Measurements from ENCODE around the gene TP53I13. TPM values are rescaled to one million over a fixed set of nuclear protein-coding genes. Genes with fewer than 3 reads are reported as not detected.

TP53I13 gene
- total RNA-seq, 1 experiment from 2014 or later, result 123 TPM

DNA sequence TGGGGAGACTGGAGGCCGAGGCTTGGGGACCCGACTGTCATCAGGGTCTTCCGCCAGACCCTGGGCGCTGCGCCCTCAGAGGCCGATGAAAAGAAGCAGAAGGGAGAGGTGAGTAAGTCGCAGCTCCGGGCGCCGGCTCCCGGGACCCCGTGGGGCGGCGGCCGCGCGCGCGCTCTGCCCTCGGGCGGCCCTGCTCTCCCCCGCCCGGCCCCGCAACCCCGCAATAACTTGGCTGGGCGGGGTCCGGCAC is 1.3 kb upstream of the TP53I13 start:
- ChIA-PET POLR2A (no interaction called here), CTCF (interaction anchor here (1.6 kb wide), 1 partner anchor 197 kb away, joined by 8 read pairs; no protein-coding TSS in a partner anchor)
- no peak for TF ChIP-seq CTCF (IDR thresholded peaks at IDR 0.05)
- 0 out of 2 replicates have a peak, but pooled peaks have one; percentile 73 for TF ChIP-seq SIN3A (IDR thresholded peaks at IDR 0.05; ENCODE audit: borderline replicate concordance, insufficient read depth, low read depth, low read length)
- in situ Hi-C loops (cut with HindIII; ENCODE audit: low pct_unique_long_range_greater_than_20kb, low sequenced_read_pairs) (no loop called here), intact Hi-C loops (cut with micrococcal nuclease; ENCODE audit: unreplicated experiment) (no loop called here)
- H3K4me3 ChIP-seq (ENCODE audit: low read depth in 2 of 2, low read length in 2 of 2), result peak overlapping the region; percentile 81 to 88
- no peaks in the 10 kb centered on the region for H3K9me3 ChIP-seq (ENCODE audit: control insufficient read depth, insufficient read depth, low read depth, low read length)
- no TSS peak for BruUV-seq (replicated peaks)
- peak; percentile 31 for ATAC-seq
- peaks cover 14% of the 10 kb centered on the region for H3K4me1 ChIP-seq (ENCODE audit: control insufficient read depth, insufficient read depth, low read length)
- H3K27me3 ChIP-seq (ENCODE audit: control insufficient read depth, insufficient read depth, low read length), result no peaks in the 10 kb centered on the region
- no peak for DNase-seq (ENCODE audit: low read depth, low spot score)
- peak overlapping the region; percentile 92 for H3K27ac ChIP-seq (ENCODE audit: low read length)
- no peaks in the 10 kb centered on the region for H3K36me3 ChIP-seq (ENCODE audit: control insufficient read depth, insufficient read depth, low read length)

DNA sequence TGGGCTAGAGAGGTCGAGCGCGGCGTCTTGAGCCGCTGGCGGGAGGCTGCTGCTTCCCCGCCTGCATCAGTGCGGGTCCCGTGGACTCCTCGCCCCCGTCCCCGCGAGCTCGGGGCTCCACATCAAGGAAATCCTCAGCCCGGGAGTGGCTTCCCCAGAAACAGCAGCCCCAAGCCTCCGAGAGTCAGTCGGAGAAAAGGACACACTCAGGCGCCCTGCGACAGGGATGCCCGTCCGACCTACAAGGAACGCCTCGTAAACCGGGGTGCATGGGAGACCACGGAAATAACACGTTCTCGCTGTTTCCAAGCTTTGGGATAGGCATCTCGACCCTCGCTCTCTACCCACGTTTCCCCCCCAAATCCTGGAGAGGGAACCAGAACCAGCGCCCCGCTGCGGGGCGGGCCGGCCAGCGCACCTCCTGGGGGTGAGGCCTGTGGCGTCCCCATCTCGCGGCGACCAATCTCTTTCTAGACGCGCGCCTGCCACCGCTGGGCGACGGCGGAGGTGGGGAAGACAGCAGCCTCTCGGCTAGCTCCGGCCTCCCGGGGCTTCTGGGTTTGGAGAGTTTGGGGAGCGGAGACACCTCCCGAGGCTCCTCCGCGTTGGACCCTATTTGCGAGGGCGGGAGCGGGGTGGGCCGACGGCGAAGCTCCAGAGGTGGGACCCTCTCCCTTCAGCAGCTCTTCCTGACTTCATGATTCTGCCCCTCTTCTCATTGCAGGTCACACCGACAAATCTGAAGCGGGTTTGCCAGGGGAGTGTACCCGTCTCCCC is 759 bp upstream of the TP53I13 start:
- no peaks in the 10 kb centered on the region for H3K9me3 ChIP-seq (ENCODE audit: control insufficient read depth, insufficient read depth, low read depth, low read length)
- no peak; the same call in 1 of the 2 replicates for TF ChIP-seq SIN3A (IDR thresholded peaks at IDR 0.05; ENCODE audit: borderline replicate concordance, insufficient read depth, low read depth, low read length)
- TF ChIP-seq CTCF (IDR thresholded peaks at IDR 0.05), result peak; percentile 72
- intact Hi-C loops (cut with micrococcal nuclease; ENCODE audit: unreplicated experiment), result no loop called here
- H3K27ac ChIP-seq (ENCODE audit: low read length), result peak overlapping the region; percentile 92
- ChIA-PET POLR2A (interaction anchor here (0.7 kb wide), 1 partner anchor 219 kb away, joined by 3 read pairs; no protein-coding TSS in a partner anchor), CTCF (interaction anchor here (0.5 kb wide), 1 partner anchor 740 kb away, joined by 4 read pairs; no protein-coding TSS in a partner anchor)
- peak overlapping the region; percentile 81 to 88 for H3K4me3 ChIP-seq (ENCODE audit: low read depth in 2 of 2, low read length in 2 of 2)
- no peaks in the 10 kb centered on the region for H3K27me3 ChIP-seq (ENCODE audit: control insufficient read depth, insufficient read depth, low read length)
- H3K36me3 ChIP-seq (ENCODE audit: control insufficient read depth, insufficient read depth, low read length), result no peaks in the 10 kb centered on the region
- H3K4me1 ChIP-seq (ENCODE audit: control insufficient read depth, insufficient read depth, low read length), result peaks cover 14% of the 10 kb centered on the region
- in situ Hi-C loops (cut with HindIII; ENCODE audit: low pct_unique_long_range_greater_than_20kb, low sequenced_read_pairs), result no loop called here
- TSS peak; percentile 84 for BruUV-seq (replicated peaks)
- ATAC-seq (peak; percentile 66), DNase-seq (ENCODE audit: low read depth, low spot score) (no peak)

DNA sequence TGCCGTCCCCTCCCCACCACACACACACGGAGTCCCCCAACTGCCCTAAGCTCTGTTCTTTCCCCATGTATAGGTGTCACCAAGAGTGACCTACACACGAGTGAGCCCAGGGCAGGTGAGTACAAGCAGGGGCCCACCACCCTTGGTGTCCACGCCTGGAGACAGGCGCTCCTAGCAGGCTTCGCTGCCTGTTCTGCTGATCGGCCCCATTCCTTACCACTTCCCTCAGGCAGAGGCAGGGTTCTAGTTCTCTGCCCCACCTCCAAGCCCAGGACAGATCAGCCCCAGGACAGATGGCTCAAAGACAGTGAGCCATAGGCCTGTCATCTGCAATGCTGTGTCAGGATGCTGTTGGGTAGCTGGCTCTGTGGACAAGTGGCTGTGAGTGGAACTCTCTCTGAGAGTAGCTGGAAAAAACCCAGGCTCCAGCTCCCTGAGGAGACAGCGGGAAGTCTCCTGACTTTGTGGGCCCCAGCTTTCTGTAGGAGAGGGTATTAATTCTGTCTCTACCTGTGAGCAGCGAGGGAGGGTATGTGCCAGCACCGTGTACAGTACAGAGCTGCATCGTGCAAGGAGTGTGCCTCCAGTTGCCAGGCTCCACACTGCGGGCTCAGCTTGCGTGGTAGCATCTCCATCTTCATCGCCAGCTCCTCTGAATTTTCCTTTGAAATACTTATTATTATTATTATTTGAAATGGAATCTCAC is 897 bp downstream of the TP53I13 start:
- H3K9me3 ChIP-seq (ENCODE audit: control insufficient read depth, insufficient read depth, low read depth, low read length), result no peaks in the 10 kb centered on the region
- H3K4me1 ChIP-seq (ENCODE audit: control insufficient read depth, insufficient read depth, low read length), result peaks cover 14% of the 10 kb centered on the region
- peak overlapping the region; percentile 81 to 88 for H3K4me3 ChIP-seq (ENCODE audit: low read depth in 2 of 2, low read length in 2 of 2)
- no peaks in the 10 kb centered on the region for H3K36me3 ChIP-seq (ENCODE audit: control insufficient read depth, insufficient read depth, low read length)
- intact Hi-C loops (cut with micrococcal nuclease; ENCODE audit: unreplicated experiment), result no loop called here
- peak overlapping the region; percentile 85 for H3K27ac ChIP-seq (ENCODE audit: low read length)
- CTCF ChIA-PET, result no interaction called here
- POLR2A ChIA-PET, result no interaction called here
- ATAC-seq (no peak), DNase-seq (ENCODE audit: low read depth, low spot score) (no peak)
- TF ChIP-seq POLR2AphosphoS5 (IDR thresholded peaks at IDR 0.05; ENCODE audit: low read depth, low read length), result no peak
- TF ChIP-seq CTCF (IDR thresholded peaks at IDR 0.05), result no peak
- TF ChIP-seq SIN3A (IDR thresholded peaks at IDR 0.05; ENCODE audit: borderline replicate concordance, insufficient read depth, low read depth, low read length), result no peak
- TF ChIP-seq TCF7L2 (IDR thresholded peaks at IDR 0.05; ENCODE audit: low read depth, low read length), result no peak
- TF ChIP-seq, protein P1, sequence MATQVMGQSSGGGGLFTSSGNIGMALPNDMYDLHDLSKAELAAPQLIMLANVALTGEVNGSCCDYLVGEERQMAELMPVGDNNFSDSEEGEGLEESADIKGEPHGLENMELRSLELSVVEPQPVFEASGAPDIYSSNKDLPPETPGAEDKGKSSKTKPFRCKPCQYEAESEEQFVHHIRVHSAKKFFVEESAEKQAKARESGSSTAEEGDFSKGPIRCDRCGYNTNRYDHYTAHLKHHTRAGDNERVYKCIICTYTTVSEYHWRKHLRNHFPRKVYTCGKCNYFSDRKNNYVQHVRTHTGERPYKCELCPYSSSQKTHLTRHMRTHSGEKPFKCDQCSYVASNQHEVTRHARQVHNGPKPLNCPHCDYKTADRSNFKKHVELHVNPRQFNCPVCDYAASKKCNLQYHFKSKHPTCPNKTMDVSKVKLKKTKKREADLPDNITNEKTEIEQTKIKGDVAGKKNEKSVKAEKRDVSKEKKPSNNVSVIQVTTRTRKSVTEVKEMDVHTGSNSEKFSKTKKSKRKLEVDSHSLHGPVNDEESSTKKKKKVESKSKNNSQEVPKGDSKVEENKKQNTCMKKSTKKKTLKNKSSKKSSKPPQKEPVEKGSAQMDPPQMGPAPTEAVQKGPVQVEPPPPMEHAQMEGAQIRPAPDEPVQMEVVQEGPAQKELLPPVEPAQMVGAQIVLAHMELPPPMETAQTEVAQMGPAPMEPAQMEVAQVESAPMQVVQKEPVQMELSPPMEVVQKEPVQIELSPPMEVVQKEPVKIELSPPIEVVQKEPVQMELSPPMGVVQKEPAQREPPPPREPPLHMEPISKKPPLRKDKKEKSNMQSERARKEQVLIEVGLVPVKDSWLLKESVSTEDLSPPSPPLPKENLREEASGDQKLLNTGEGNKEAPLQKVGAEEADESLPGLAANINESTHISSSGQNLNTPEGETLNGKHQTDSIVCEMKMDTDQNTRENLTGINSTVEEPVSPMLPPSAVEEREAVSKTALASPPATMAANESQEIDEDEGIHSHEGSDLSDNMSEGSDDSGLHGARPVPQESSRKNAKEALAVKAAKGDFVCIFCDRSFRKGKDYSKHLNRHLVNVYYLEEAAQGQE (IDR thresholded peaks at IDR 0.05; ENCODE audit: insufficient read depth in 1 of 2, low read depth in 2 of 2, low read length in 1 of 2), result no peak
- in situ Hi-C loops (cut with HindIII; ENCODE audit: low pct_unique_long_range_greater_than_20kb, low sequenced_read_pairs), result no loop called here
- H3K27me3 ChIP-seq (ENCODE audit: control insufficient read depth, insufficient read depth, low read length), result no peaks in the 10 kb centered on the region
- no TSS peak for BruUV-seq (replicated peaks)

Measured in Panc1 (cell line).